DMS 273 (cell line): ENCODE measurements around the gene GDPD5.
A peak's percentile ranks its signal among the peaks of the same experiment; 100 is the strongest.

Source experiments
- DNase-seq: peaks from one replicate; lab custom pipeline; 2025; ENCODE audit not compliant: unreplicated experiment; lab: John Stamatoyannopoulos, UW

GDPD5 gene

DNA sequence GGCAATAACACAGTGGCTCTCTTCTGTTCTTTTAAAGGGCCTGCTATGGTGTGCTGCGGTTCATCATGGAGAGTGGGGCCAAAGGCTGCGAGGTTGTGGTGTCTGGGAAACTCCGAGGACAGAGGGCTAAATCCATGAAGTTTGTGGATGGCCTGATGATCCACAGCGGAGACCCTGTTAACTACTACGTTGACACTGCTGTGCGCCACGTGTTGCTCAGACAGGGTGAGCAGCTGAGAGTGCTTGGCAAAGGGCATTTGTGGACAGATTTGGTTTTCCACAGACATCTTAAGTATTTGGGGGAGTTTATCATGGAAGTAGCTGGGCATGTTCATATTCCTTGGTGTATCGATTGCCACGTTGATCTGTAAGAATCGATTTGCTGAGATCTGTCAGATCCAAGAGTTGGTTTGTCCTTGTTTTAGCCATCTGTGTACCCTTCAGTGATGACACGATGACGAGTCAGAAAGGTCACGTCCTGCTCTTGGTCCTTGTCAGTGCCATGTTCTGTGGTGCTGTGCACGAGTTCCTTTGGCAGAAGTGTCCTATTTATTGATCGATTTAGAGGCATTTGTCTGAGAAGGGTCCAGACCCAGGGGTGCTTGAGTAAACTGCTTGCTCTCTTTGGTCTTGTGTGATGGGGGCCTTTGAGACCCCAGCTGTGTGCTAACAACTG is 121.6 kb downstream of the GDPD5 start:
- no peak for DNase-seq

DNA sequence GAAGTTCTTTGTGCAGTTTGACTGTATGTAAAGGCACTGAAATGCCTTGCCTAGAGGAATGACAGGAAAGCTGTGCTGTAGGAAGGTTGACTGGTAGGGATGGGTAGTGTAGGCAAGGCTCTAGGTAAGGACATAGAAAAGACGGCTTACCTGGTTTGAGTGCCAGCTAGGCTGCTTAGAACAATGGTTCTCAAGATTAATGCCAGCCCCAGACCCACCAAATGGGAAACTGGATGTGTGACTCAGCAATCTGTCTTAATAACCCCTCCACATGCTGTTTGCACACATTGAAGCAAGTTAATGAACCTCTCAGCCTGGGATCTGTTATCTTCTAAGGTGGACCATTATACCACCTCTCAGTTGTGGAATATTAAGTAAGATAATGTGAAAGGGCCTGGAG is 122.7 kb downstream of the GDPD5 start:
- DNase-seq: peak; percentile 44

DNA sequence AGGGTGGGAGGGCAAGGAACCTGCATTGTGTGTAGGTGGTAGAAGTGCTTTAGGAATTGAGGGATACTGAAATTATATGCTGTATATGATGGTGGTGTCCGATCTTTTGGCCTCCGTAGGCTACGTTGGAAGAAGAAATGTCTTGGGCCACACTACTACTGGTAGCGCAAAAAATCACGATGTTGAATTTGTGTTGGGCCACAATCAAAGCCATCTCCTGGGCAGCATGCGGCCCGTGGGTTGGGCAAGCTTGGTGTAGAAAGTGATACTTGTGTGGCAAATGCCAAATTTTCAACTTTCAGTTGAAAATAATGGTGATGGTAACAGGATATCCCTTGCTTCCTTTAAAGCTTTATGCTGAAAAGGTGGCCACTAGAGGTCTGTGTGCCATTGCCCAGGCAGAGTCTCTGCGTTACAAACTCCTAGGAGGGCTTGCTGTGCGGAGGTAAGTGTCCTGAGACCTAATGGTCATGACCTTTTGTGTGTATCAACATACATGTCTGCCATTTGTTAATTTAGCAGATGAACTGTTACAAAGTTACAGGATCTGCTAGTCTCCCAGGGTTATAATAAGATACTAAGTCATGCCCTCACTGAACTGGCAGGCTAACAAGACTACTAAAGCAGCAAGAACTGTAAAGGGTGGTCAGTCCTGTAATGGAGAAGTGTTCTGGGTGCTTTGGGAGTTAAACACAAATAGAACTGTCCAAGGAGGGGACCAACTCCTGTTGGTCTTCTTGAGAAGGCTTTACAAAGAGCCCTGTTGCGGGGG is 123.6 kb downstream of the GDPD5 start:
- DNase-seq: no peak

DNA sequence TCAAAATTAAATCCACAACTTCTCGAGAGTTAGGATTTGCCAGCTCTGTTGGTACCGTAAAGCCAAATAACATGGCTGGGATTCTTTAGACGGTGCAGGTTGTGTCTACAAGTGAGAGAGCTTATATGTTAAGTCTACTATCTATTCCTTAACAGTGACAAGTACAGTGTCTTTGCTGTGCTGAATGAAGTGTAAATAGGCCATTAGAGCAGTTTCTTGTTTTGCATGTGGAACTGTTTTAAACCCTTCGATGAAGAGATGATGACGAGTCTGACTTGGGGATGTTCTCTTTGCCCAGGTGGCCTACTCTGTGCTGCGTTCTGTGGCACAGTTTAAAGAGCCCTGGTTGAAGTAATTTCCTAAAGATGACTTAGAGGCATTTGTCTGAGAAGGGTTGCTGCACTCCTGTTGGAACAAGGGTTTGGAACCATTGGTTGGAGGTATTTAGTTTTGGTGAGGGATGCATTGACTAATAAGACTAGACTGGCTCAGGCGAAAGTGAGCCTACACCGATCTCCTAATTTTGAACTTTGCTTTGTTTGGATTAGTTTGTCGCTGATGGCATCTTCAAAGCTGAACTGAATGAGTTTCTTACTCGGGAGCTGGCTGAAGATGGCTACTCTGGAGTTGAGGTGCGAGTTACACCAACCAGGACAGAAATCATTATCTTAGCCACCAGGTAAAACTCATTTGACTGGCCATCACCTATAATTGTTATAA is 125.4 kb downstream of the GDPD5 start:
- DNase-seq: peak; percentile 40

DNA sequence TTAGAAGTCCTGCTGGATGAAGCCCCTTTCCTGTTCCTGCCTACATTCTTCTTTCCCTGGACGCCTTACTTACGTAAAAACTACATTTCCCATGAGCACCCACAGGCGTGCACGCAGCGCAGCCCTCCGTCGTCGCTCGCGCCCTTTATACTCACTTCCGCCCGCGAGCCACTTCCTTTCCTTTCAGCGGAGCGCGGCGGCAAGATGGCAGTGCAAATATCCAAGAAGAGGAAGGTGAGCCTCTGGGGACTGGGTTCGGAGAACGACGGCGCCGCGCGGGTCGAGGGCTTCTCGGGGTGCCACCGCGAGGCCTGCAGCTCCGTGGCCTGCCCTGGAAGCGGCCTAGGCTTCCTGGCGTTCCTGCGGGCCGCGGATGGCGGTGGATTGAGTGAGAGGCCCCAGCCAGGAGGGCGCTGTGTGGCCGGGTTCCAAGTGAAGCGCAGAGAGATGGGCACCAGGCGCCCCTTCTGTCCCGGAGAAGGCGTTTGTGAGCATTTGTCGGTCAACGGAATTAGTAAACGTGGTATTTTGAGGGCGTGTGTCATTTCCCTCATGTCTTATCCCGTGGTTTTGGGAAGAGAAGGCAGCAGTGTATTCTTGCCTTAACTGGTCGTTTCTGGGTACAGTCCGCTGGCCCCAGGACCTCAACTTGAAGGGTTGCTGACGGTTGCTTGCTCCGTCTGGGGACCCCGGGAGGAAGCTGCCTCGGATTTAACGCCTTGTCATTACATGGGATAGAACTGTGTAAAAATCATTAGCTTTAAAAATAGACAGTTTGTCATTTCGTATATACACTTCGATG is 126.2 kb downstream of the GDPD5 start, which contains the start of gene RPS3:
Gene RPS3, plus strand, starts transcription at position 175 of the 802 bp plus-strand sequence. Its CDS starts 30 bp downstream, at position 205.
- DNase-seq: peak; percentile 94

DNA sequence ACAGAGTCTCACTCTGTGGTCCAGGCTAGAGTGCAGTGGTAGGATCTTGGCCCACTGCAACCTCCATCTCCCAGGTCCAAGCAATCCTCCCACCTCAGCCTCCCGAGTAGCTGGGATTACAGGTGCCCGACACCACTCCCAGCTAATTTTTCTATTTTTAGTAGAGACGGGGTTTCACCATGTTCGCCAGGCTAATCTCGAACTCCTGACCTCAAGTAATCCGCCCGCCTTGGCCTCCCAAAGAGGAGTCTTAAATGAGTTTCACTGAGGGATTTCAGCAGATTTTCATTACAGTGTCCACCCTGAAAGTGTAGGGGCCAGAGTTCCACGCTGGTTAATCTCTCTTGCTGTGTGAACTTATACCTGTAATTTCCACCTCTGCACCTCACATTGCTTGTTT is 126.8 kb downstream of the GDPD5 start:
- DNase-seq: no peak

DNA sequence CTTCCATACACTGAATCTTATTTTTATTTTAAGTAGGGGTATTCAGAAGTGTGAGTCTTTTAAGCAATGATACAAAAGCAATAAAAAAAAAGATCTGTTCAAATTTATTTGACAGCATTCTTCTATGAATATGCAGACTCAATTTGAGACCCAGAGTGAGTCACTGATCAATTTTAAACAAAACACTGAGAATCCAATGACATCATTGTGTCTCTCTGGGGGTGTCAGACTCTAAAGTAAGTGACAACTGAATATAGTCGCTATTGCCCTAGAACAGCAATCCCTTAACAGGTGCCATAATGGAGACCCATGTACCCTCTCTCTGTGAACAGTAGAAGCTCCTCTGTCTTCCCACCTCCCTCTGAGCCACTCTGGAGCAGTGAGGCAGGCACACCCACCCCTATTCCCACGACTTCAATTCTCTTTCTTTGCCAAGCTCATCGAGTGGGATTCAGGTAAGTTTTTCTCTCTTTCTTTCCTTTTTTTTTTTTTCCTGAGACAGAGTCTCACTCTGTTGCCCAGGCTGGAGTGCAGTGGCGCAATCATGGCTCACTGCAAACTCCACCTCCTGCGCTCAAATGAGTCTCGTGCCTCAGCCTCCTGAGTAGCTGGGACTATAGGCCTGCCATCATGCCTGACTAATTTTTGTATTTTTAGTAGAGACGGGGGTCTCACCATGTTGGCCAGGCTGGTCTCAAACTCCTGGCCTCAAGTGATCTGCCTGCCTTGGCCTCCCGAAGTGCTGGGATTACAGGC is 131.5 kb downstream of the GDPD5 start:
- DNase-seq: no peak

DNA sequence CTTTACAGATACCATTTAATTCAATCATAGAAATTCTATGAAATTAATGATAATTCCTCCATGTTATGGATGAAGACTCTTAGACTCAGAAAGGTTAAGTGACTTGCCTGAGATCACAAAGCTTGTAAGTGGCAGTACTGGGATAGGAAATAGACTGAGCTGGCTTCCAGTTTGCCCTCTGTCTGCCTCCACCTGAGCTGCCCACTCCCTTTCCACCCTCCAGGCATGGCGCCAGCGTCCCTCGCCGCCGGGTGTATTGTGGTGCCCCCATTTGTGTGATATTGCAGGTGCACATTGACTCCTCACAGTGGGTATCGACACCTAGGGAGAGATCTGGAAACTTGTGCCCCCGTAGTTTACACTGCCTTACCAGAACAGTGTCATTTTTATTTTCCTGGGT is 135.8 kb downstream of the GDPD5 start:
- DNase-seq: no peak

DNA sequence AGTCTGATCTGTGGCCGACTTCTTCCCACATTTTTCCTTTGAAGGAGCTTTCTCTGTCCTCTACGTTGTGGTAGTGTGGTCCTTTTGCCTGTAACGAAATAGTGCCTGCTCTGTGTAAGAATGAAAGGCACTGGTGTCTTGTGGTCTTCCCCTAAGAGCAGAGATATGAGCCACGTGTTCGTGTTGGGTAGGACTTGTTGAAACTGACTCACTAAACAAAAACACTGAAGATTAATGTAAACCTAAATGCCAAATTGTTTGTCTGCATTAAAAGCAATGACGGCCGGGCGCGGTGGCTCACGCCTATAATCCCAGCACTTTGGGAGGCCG is 136.5 kb downstream of the GDPD5 start:
- no peak for DNase-seq

DNA sequence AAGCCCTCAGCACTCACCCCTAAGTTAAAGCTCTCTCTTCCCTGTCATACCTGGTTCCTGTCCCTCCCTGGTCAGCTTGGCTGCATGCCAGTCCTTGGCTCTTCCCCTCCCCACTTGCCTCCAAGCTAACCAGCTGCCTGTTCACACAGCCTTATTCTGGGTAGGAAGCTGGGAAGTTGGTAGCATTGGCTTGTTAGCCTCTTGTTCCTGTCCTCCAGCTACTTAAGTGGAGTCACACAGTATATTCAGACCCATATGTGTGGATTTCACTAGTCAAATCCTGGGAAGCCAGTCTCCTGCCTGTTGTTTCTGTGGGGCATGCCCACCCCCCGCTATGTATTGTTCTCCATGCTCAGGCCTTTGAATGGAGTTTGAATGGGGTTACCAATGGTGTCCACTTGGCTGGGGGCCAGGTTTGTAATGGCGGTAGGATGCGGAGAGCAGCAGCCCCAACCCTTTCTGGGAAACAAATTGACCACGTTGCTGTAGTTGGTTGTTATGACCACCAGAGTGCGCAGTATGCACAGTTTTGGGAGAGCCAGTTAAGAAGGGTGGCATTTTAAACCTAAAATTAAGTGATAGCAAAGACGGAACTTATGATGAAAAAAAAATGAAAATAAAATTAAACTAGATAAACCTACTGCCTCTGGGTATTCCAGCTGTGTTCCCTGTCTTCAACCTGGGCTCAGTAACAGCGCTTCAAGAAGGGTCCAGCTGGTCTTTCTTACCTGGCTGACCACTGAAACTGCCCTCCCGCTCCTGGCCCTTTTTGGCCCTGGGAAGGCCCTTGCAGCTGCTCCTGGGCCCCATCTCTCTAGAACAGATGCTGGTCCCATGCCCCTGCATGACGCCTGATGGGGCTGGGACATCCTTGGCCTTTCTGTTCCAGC is 137.1 kb downstream of the GDPD5 start:
- DNase-seq: peak; percentile 86

DNA sequence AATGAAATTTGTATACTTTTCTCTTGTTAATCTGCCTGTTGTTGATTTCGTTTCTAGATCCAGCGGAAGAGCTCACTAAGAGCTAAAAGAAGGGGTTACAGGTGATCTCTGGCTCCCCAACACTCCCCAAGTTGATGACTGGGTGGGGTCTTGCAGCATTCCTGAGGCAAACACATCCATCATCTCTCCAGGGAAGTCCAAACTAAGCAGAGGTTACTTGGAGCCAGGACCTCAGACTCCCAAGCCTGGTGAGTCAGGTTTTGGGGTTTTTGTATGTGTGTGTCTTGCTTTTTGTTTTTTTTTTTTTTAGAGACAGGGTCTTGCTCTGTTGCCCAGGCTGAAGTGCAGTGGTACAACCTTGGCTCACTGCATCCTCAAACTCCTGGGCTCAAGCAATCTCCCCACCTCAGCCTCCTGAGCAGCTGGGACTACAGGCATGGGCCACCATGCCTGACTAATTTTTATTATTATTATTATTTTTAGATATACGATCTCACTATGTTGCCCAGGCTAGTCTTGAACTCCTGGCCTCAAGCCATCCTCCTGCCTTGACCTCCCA is 137.9 kb downstream of the GDPD5 start:
- DNase-seq: no peak

DNA sequence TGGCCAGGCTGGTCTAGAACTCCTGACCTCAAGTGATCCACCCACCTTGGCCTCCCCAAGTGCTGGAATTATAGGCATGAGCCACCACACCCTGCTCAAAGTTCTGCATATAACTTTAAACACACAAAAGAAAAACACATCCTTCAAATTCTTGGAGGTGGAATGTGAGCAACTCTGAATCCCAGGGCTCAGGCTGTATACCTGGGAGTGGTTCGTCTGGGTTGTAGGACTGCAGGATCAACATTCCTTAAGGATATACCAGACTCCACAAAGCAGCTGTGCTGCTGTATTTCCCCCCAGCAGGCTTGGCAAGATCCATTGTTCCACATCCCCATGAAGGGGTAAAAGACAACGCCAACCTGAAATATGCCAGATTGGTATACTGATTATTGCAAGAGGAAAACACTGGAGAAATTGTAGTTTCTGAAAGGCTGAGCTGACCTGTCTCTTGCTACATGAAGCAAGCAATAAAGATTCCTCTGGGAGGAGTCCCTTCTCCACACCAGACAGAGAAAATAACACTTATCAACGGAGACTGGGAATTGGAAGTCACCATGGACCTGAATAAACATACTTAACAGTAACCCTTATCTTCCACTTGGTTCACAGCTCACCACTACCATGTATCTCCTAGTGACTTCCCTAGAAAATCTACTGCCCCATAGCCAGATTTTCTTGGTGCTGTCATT is 138.7 kb downstream of the GDPD5 start:
- DNase-seq: no peak
